Measurements from ENCODE around the gene EP300. TPM values are rescaled to one million over a fixed set of nuclear protein-coding genes. Genes with fewer than 3 reads are reported as not detected.
A peak's percentile ranks its signal among the peaks of the same experiment; 100 is the strongest.

EP300 gene
- polyA plus RNA-seq, 3 donors: 5.7 to 81.6 (median 16.8) TPM

- H3K79me2 ChIP-seq (ENCODE audit: insufficient read depth, low read length): peaks cover 67% of the 10 kb centered on the region
- peak overlapping the region; percentile 50 for H2AFZ ChIP-seq (ENCODE audit: insufficient read depth, low read depth, low read length, poor library complexity, severe bottlenecking)
- H3K27ac ChIP-seq (ENCODE audit: low read depth in 1 of 2, low read length in 2 of 2): peak overlapping the region; percentile 96 to 98
- no peaks in the 10 kb centered on the region for H3K9me3 ChIP-seq (replicated peaks in 1 of 2; ENCODE audit: control insufficient read depth in 1 of 2, insufficient read depth in 1 of 2, low read length in 2 of 2)
- intact Hi-C loops (cut with micrococcal nuclease): loop anchor here (5.0 kb wide), 2 partner anchors 71 to 126 kb away; no protein-coding TSS in a partner anchor
- Mint-ChIP-seq H3K9me3 (peaks cover 0 to 4% (median 0%) of the 10 kb centered on the region in 7 donors), H3K4me1 (peaks cover 50% of the 10 kb centered on the region), H3K4me3 (peak overlapping the region; percentile 98 to 100), H3K36me3 (peaks cover 3 to 19% of the 10 kb centered on the region in 2 donors), H3K27ac (peak overlapping the region; percentile 86 to 100 (median 97)), H3K27me3 (ENCODE audit: low read depth in 3 of 3) (peaks cover 0 to 3% (median 0%) of the 10 kb centered on the region in 3 donors)
- 0% methylated on average over 17 of the region's 31 CpGs for WGBS (ENCODE audit: insufficient coverage)
- H3K27me3 ChIP-seq (ENCODE audit: control insufficient read depth in 2 of 2, insufficient read depth in 2 of 2, low read length in 2 of 2): no peaks in the 10 kb centered on the region
- H3K9ac ChIP-seq (ENCODE audit: insufficient read depth, low read length, poor library complexity, severe bottlenecking): peak overlapping the region; percentile 100
- peak overlapping the region; percentile 87 for H3K4me2 ChIP-seq (replicated peaks; ENCODE audit: extremely low read depth, low read length, poor library complexity, severe bottlenecking)
- TF ChIP-seq CTCF (IDR thresholded peaks at IDR 0.05): no peak
- H3K4me1 ChIP-seq (ENCODE audit: control insufficient read depth in 1 of 2, insufficient read depth in 2 of 2, low read length in 2 of 2): peaks cover 31 to 53% of the 10 kb centered on the region in 2 donors
- H3K4me3 ChIP-seq (replicated peaks in 1 of 3; ENCODE audit: low read depth in 2 of 3, low read length in 3 of 3): peak overlapping the region; percentile 58 to 91 (median 89)
- H3K36me3 ChIP-seq (replicated peaks in 1 of 2; ENCODE audit: control insufficient read depth in 1 of 2, insufficient read depth in 2 of 2, low read length in 2 of 2): no peaks in the 10 kb centered on the region
- DNase-seq: peak; percentile 26 to 33 (median 31)
- peaks cover 55% of the 10 kb centered on the region for H4K20me1 ChIP-seq (ENCODE audit: insufficient read depth, low read length)
These were observed 537 bp downstream of the EP300 start for GRCh38 chr22:41092847-41093411.

GRCh38 chr22:41094041-41094593 lies 1.7 kb downstream of the EP300 start:
- peaks cover 0 to 2% (median 0%) of the 10 kb centered on the region in 7 donors for H3K9me3 Mint-ChIP-seq
- H3K79me2 ChIP-seq (ENCODE audit: insufficient read depth, low read length): peaks cover 79% of the 10 kb centered on the region
- peak overlapping the region; percentile 98 to 100 for H3K4me3 Mint-ChIP-seq
- H3K27me3 Mint-ChIP-seq (ENCODE audit: low read depth in 3 of 3): peaks cover 0 to 3% (median 0%) of the 10 kb centered on the region in 3 donors
- H3K27ac ChIP-seq (ENCODE audit: low read depth in 1 of 2, low read length in 2 of 2): peak overlapping the region in 1 of 2 donors; percentile 98
- peak in 2 of 3 donors; percentile 16 to 25 for DNase-seq
- peak overlapping the region; percentile 100 for H3K9ac ChIP-seq (ENCODE audit: insufficient read depth, low read length, poor library complexity, severe bottlenecking)
- peak overlapping the region; percentile 58 to 91 (median 89) for H3K4me3 ChIP-seq (replicated peaks in 1 of 3; ENCODE audit: low read depth in 2 of 3, low read length in 3 of 3)
- peaks cover 67% of the 10 kb centered on the region for H4K20me1 ChIP-seq (ENCODE audit: insufficient read depth, low read length)
- WGBS (ENCODE audit: insufficient coverage): 0% methylated on average over 2 of the region's 5 CpGs
- peaks cover 3 to 9% of the 10 kb centered on the region in 2 donors for H3K36me3 ChIP-seq (replicated peaks in 1 of 2; ENCODE audit: control insufficient read depth in 1 of 2, insufficient read depth in 2 of 2, low read length in 2 of 2)
- H3K27me3 ChIP-seq (ENCODE audit: control insufficient read depth in 2 of 2, insufficient read depth in 2 of 2, low read length in 2 of 2): no peaks in the 10 kb centered on the region
- H3K36me3 Mint-ChIP-seq: peaks cover 5 to 25% of the 10 kb centered on the region in 2 donors
- no peak for TF ChIP-seq CTCF (IDR thresholded peaks at IDR 0.05)
- peaks cover 31 to 53% of the 10 kb centered on the region in 2 donors for H3K4me1 ChIP-seq (ENCODE audit: control insufficient read depth in 1 of 2, insufficient read depth in 2 of 2, low read length in 2 of 2)
- H2AFZ ChIP-seq (ENCODE audit: insufficient read depth, low read depth, low read length, poor library complexity, severe bottlenecking): no peak overlapping the region
- H3K27ac Mint-ChIP-seq: peak overlapping the region; percentile 19 to 100 (median 97)
- no peaks in the 10 kb centered on the region for H3K9me3 ChIP-seq (replicated peaks in 1 of 2; ENCODE audit: control insufficient read depth in 1 of 2, insufficient read depth in 1 of 2, low read length in 2 of 2)
- H3K4me2 ChIP-seq (replicated peaks; ENCODE audit: extremely low read depth, low read length, poor library complexity, severe bottlenecking): peak overlapping the region; percentile 87
- intact Hi-C loops (cut with micrococcal nuclease): loop anchor here (5.0 kb wide), 2 partner anchors 72 to 127 kb away; no protein-coding TSS in a partner anchor
- H3K4me1 Mint-ChIP-seq: peaks cover 50% of the 10 kb centered on the region
